Loucy (cell line): Measurements from ENCODE around the gene LOXL1.

Source experiments
- EZH2phosphoT487 ChIP-seq: fragments of 200-600 bp; IDR thresholded peaks from 2 replicates; pipeline ENCODE4 v1.6.1; 2018; ENCODE audit warnings: antibody characterized with exemption, mild to moderate bottlenecking, moderate library complexity, borderline replicate concordance
- TF ChIP-seq, protein P1 (sequence below): fragments of 200-600 bp; sonication (generic); conservative IDR thresholded peaks from 2 replicates; pipeline ENCODE4 v1.5.1; 2014; ENCODE audit warnings: mild to moderate bottlenecking, antibody characterized with exemption, low read length

- TF ChIP-seq, protein P1, sequence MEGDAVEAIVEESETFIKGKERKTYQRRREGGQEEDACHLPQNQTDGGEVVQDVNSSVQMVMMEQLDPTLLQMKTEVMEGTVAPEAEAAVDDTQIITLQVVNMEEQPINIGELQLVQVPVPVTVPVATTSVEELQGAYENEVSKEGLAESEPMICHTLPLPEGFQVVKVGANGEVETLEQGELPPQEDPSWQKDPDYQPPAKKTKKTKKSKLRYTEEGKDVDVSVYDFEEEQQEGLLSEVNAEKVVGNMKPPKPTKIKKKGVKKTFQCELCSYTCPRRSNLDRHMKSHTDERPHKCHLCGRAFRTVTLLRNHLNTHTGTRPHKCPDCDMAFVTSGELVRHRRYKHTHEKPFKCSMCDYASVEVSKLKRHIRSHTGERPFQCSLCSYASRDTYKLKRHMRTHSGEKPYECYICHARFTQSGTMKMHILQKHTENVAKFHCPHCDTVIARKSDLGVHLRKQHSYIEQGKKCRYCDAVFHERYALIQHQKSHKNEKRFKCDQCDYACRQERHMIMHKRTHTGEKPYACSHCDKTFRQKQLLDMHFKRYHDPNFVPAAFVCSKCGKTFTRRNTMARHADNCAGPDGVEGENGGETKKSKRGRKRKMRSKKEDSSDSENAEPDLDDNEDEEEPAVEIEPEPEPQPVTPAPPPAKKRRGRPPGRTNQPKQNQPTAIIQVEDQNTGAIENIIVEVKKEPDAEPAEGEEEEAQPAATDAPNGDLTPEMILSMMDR, result no peak
- TF ChIP-seq EZH2phosphoT487, result no peak
These were observed 33.6 kb upstream of the LOXL1 start for GRCh38 chr15:73892446-73893226.
